K562 (cell line): Measurements from ENCODE around the gene ZNF26. TPM values are rescaled to one million over a fixed set of nuclear protein-coding genes. Genes with fewer than 3 reads are reported as not detected.

Experiments used
- ARHGAP35 ChIP-seq: fragments of 450-650 bp; IDR thresholded peaks from 2 replicates; pipeline ENCODE4 v1.6.1; 2018; ENCODE audit not compliant: partially characterized antibody
- ATF1 ChIP-seq, 2 experiments: fragments of 450-650 bp in 1 of 2; IDR thresholded peaks; 2 replicates each; pipeline ENCODE4 v1.6.1; 2016; ENCODE audit warnings: missing compliant biosample characterization in 1 of 2, missing genetic modification characterization in 1 of 2
- ETS2 ChIP-seq: IDR thresholded peaks from 2 replicates; pipeline ENCODE4 v1.6.1; 2016; ENCODE audit warnings: borderline replicate concordance, missing genetic modification characterization, mild to moderate bottlenecking, moderate library complexity, missing compliant biosample characterization; ENCODE audit not compliant: poor library complexity, severe bottlenecking
- HDAC3 ChIP-seq: fragments of 450-650 bp; IDR thresholded peaks from 2 replicates; pipeline ENCODE4 v1.6.1; 2018; ENCODE audit warnings: borderline replicate concordance, mild to moderate bottlenecking, moderate library complexity; ENCODE audit not compliant: partially characterized antibody
- MAZ ChIP-seq, 2 experiments: fragments of 450-650 bp in 1 of 2; sonication (generic) in 1 of 2; formaldehyde crosslinking; IDR thresholded peaks in 1 of 2; conservative IDR thresholded peaks in 1 of 2; 2 replicates each; pipeline versions ENCODE4 v1.4.0 to v1.5.0; 2020; ENCODE audit warnings: mild to moderate bottlenecking in 1 of 2, missing genetic modification reagents in 1 of 2
- MYBL2 ChIP-seq, 2 experiments: fragments of 450-650 bp in 1 of 2; sonication (generic) in 1 of 2; formaldehyde crosslinking in 1 of 2; IDR thresholded peaks; 2 replicates each; pipeline versions ENCODE4 v1.6.1 to v1.8.1; 2017 to 2022; ENCODE audit warnings: borderline replicate concordance in 1 of 2, inconsistent platforms in 1 of 2, low read depth in 1 of 2, mild to moderate bottlenecking in 1 of 2, missing genetic modification reagents in 1 of 2, moderate library complexity in 1 of 2
- NFATC3 ChIP-seq: fragments of 450-650 bp; IDR thresholded peaks from 2 replicates; pipeline ENCODE4 v1.6.1; 2017; ENCODE audit warnings: mild to moderate bottlenecking
- NONO ChIP-seq, 2 experiments: fragments of 200-400 bp in 1 of 2; fragments of 450-650 bp in 1 of 2; formaldehyde crosslinking in 1 of 2; IDR thresholded peaks; 2 replicates each; pipeline ENCODE4 v1.6.1; 2017; ENCODE audit warnings: low read depth in 2 of 2, mild to moderate bottlenecking in 2 of 2, moderate library complexity in 2 of 2, low read length in 1 of 2
- TEAD2 ChIP-seq: fragments of 450-650 bp; IDR thresholded peaks from 2 replicates; pipeline ENCODE4 v1.6.1; 2016; ENCODE audit warnings: missing genetic modification characterization, control low read depth, missing compliant biosample characterization
- XRCC5 ChIP-seq: fragments of 200-400 bp; formaldehyde crosslinking; IDR thresholded peaks from 2 replicates; pipeline ENCODE4 v1.6.1; 2017; ENCODE audit warnings: low read depth, mild to moderate bottlenecking, low read length
- ZKSCAN1 ChIP-seq: fragments of 150-350 bp; IDR thresholded peaks from 2 replicates; pipeline ENCODE4 v1.6.1; 2016; ENCODE audit warnings: low read depth, low read length
- ZNF311 ChIP-seq: fragments of 250-450 bp; sonication (Bioruptor Pico); IDR thresholded peaks from 2 replicates; pipeline ENCODE4 v1.4.0; 2020; ENCODE audit warnings: mild to moderate bottlenecking, moderate library complexity
- ZNF551 ChIP-seq: fragments of 250-450 bp; sonication (Bioruptor Pico); IDR thresholded peaks from 2 replicates; pipeline ENCODE4 v1.5.0; 2021; ENCODE audit warnings: mild to moderate bottlenecking, moderate library complexity
- ZNF57 ChIP-seq: fragments of 450-650 bp; formaldehyde crosslinking; IDR thresholded peaks from 2 replicates; pipeline ENCODE4 v1.4.0; 2020; ENCODE audit warnings: mild to moderate bottlenecking, moderate library complexity
- polyA plus RNA-seq, 8 experiments: library from polyadenylated mRNA; depleted of rRNA in 4 of 8; stranded (reverse) in 5 of 8; unstranded in 3 of 8; fragments of >200 nt; fragmentation: Nextera tagmentation in 2 of 8; fragmentation: Illumina TruSeq in 1 of 8; extraction: Ambion mirVana in 2 of 8; extraction: Trizol in 1 of 8; gene quantifications; 2 replicates each; pipeline versions ENCODE4 v1.2.1 to v1.2.3, GENCODE V29; 2011 to 2014; ENCODE audit warnings: inconsistent platforms in 1 of 8, missing spikeins in 1 of 8
- total RNA-seq, 7 experiments: library from RNA; depleted of rRNA in 6 of 7; stranded (reverse); fragments of >200 nt in 6 of 7; fragmentation: Illumina TruSeq in 2 of 7; extraction: Trizol in 2 of 7; gene quantifications; 2 replicates each; pipeline versions ENCODE4 v1.2.1 to v1.2.3, GENCODE V29; 2011 to 2021; ENCODE audit warnings: low replicate concordance in 1 of 7
- TF ChIP-seq, protein P1 (sequence below): sonication (generic); formaldehyde crosslinking; IDR thresholded peaks from 2 replicates; pipeline ENCODE4 v1.8.0; 2022; ENCODE audit warnings: mild to moderate bottlenecking, missing genetic modification reagents
- TF ChIP-seq, protein P2 (sequence below): fragments of 450-650 bp; IDR thresholded peaks from 2 replicates; pipeline ENCODE4 v1.7.1; 2018; ENCODE audit warnings: mild to moderate bottlenecking, low read depth; ENCODE audit not compliant: partially characterized antibody
- TF ChIP-seq, protein P3 (sequence below): fragments of 250-450 bp; sonication (Bioruptor Pico); IDR thresholded peaks from 2 replicates; pipeline ENCODE4 v1.4.0; 2020; ENCODE audit warnings: mild to moderate bottlenecking, moderate library complexity

The ZNF26 gene
- total and polyA plus RNA-seq, 9 of the 15 experiments (the other 6 are each of a cell fraction or from before 2014, with no cell fraction given), result 1.2 to 14.1 (median 8.0) TPM

DNA sequence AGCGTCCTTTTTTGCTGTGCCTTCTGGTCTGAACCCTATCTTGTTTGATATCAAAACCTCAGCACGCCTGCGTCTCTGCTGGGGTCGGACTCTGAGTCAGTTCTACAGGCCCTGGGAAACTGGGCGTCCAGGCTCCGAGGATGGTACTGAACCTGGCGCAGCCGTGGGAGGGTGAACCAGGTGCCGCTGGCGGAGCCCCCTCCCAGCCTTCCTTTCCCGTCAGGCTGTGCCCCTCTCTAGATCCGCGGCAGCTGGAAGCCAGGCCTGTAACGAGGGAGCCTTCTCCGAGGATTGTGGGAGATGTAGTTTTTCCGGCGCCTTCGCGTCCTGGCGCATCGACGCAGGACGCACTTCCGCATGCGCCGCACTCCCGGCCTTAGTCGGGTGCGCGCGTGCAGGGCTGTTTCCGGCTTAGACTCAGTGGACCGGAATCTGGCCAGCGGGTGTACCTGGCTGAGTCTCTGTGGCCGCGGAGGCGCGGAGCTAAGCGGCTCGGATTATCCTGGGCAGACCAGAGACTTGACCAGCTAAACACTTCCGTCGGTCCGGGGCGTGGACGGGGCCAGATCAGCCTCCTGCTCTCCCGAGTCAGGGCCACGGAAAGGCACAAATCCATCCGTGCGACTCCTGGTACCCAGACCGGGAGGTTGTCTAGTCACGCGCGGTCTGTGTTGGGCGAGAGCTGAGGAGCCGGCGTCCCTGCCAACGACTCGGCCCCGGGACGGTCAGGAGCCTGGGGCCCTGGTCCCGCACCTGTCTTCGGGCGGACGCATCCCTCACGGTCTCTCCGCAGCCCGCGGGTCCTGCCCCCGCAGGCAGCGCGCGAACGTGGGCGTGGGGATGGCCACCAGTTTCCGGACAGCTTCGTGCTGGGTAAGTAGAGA, at the start of gene ZNF26 (continued):
- TF ChIP-seq MYBL2 (IDR thresholded peaks at IDR 0.05; ENCODE audit: low read depth), result no peak
- no peak for TF ChIP-seq MYBL2 (CRISPR knock-in tag; IDR thresholded peaks at IDR 0.05; ENCODE audit: borderline replicate concordance)
- TF ChIP-seq ETS2 (tag), result no peak
- no peak for TF ChIP-seq ZNF311 (CRISPR knock-in tag)
- TF ChIP-seq ZKSCAN1, result peak; percentile 63; the same call in 1 of the 2 replicates
- TF ChIP-seq, protein P1, sequence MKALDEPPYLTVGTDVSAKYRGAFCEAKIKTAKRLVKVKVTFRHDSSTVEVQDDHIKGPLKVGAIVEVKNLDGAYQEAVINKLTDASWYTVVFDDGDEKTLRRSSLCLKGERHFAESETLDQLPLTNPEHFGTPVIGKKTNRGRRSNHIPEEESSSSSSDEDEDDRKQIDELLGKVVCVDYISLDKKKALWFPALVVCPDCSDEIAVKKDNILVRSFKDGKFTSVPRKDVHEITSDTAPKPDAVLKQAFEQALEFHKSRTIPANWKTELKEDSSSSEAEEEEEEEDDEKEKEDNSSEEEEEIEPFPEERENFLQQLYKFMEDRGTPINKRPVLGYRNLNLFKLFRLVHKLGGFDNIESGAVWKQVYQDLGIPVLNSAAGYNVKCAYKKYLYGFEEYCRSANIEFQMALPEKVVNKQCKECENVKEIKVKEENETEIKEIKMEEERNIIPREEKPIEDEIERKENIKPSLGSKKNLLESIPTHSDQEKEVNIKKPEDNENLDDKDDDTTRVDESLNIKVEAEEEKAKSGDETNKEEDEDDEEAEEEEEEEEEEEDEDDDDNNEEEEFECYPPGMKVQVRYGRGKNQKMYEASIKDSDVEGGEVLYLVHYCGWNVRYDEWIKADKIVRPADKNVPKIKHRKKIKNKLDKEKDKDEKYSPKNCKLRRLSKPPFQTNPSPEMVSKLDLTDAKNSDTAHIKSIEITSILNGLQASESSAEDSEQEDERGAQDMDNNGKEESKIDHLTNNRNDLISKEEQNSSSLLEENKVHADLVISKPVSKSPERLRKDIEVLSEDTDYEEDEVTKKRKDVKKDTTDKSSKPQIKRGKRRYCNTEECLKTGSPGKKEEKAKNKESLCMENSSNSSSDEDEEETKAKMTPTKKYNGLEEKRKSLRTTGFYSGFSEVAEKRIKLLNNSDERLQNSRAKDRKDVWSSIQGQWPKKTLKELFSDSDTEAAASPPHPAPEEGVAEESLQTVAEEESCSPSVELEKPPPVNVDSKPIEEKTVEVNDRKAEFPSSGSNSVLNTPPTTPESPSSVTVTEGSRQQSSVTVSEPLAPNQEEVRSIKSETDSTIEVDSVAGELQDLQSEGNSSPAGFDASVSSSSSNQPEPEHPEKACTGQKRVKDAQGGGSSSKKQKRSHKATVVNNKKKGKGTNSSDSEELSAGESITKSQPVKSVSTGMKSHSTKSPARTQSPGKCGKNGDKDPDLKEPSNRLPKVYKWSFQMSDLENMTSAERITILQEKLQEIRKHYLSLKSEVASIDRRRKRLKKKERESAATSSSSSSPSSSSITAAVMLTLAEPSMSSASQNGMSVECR (CRISPR knock-in tag), result peak; percentile 95
- TF ChIP-seq, protein P2, sequence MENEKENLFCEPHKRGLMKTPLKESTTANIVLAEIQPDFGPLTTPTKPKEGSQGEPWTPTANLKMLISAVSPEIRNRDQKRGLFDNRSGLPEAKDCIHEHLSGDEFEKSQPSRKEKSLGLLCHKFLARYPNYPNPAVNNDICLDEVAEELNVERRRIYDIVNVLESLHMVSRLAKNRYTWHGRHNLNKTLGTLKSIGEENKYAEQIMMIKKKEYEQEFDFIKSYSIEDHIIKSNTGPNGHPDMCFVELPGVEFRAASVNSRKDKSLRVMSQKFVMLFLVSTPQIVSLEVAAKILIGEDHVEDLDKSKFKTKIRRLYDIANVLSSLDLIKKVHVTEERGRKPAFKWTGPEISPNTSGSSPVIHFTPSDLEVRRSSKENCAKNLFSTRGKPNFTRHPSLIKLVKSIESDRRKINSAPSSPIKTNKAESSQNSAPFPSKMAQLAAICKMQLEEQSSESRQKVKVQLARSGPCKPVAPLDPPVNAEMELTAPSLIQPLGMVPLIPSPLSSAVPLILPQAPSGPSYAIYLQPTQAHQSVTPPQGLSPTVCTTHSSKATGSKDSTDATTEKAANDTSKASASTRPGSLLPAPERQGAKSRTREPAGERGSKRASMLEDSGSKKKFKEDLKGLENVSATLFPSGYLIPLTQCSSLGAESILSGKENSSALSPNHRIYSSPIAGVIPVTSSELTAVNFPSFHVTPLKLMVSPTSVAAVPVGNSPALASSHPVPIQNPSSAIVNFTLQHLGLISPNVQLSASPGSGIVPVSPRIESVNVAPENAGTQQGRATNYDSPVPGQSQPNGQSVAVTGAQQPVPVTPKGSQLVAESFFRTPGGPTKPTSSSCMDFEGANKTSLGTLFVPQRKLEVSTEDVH, result peak; percentile 91
- TF ChIP-seq NFATC3, result no peak
- peak in 1 of 2 experiments; percentile 71; a peak in 3 of 4 replicates for TF ChIP-seq MAZ (CRISPR knock-in tag; conservative IDR thresholded peaks at IDR 0.05 in 1 of 2, IDR thresholded peaks at IDR 0.05 in 1 of 2)
- no peak for TF ChIP-seq ARHGAP35
- TF ChIP-seq ATF1 (CRISPR knock-in tag; IDR thresholded peaks at IDR 0.05), result peak; percentile 97
- TF ChIP-seq ATF1 (tag; IDR thresholded peaks at IDR 0.05), result peak; percentile 99
- TF ChIP-seq, protein P3, sequence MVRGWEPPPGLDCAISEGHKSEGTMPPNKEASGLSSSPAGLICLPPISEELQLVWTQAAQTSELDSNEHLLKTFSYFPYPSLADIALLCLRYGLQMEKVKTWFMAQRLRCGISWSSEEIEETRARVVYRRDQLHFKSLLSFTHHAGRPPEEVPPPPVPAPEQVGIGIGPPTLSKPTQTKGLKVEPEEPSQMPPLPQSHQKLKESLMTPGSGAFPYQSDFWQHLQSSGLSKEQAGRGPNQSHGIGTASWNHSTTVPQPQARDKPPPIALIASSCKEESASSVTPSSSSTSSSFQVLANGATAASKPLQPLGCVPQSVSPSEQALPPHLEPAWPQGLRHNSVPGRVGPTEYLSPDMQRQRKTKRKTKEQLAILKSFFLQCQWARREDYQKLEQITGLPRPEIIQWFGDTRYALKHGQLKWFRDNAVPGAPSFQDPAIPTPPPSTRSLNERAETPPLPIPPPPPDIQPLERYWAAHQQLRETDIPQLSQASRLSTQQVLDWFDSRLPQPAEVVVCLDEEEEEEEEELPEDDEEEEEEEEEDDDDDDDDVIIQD, result no peak
- TF ChIP-seq XRCC5, result no peak
- no peak for TF ChIP-seq TEAD2 (tag)
- TF ChIP-seq ZNF551 (CRISPR knock-in tag), result no peak
- TF ChIP-seq HDAC3, result no peak
- no peak for TF ChIP-seq ZNF57 (CRISPR knock-in tag)
- no peak for TF ChIP-seq NONO (IDR thresholded peaks at IDR 0.05; ENCODE audit: low read depth in 2 of 2, low read length in 1 of 2)
